GM18858 (cell line): ENCODE measurements around the gene SLC2A5.
"Not testable (repeated sequence)": the region's sequence is repeated elsewhere in the genome, so short reads cannot be mapped to it uniquely, and the experiment has no call there.

Experiments used
- ATAC-seq: cut with Tn5 transposase; IDR thresholded peaks from one replicate; pipeline ENCODE4 v1.9.1; 2021; ENCODE audit not compliant: unreplicated experiment

The SLC2A5 gene, protein sequence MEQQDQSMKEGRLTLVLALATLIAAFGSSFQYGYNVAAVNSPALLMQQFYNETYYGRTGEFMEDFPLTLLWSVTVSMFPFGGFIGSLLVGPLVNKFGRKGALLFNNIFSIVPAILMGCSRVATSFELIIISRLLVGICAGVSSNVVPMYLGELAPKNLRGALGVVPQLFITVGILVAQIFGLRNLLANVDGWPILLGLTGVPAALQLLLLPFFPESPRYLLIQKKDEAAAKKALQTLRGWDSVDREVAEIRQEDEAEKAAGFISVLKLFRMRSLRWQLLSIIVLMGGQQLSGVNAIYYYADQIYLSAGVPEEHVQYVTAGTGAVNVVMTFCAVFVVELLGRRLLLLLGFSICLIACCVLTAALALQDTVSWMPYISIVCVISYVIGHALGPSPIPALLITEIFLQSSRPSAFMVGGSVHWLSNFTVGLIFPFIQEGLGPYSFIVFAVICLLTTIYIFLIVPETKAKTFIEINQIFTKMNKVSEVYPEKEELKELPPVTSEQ

GRCh38 chr1:9069326-9070100 lies at the start of gene SLC2A5:
Gene SLC2A5, minus strand, starts transcription at chr1:9069635. Its CDS starts 99 bp downstream, at chr1:9069536.
- ATAC-seq = peak; percentile 89

- ATAC-seq = no peak
These were observed 48.8 kb upstream of the SLC2A5 start for GRCh38 chr1:9118186-9118585.

DNA sequence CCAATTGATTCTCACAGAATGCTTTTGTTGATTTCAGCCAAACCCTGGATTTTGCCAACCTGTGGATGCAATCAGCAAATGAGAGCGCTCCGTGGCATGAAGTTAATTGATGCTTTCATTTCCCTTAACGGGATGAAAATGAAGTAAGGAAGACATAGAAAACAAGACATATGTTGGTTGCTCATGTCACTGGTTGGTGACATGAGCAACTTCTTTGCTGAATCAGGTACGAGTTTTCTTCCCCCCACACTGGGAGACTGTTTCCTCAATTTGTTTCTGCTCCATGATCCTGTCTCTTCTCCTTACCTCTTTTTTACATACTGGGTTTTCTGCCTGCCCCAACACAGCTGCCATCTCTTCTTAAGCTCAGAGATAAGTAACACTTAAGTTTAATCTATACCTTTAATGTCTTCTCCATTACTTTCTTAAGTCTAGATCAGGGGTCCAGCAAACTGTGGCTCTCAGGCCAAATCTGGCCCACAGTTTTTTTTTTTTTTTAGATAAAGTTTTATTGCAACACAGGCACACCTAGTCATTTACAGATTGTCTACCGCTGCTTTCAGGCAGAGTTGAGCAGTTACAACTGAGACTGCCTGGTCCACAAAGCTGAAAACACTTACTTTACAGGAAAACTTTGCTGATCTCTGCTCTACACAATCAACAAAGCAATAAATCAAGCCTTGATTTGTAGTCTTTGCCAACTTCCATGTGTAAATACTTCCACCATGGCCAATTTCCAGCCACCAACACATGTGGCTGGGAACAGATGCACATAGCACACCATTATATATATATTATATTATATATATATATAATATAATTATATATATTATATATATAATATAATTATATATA lies 46.1 kb upstream of the SLC2A5 start:
- ATAC-seq = no peak

DNA sequence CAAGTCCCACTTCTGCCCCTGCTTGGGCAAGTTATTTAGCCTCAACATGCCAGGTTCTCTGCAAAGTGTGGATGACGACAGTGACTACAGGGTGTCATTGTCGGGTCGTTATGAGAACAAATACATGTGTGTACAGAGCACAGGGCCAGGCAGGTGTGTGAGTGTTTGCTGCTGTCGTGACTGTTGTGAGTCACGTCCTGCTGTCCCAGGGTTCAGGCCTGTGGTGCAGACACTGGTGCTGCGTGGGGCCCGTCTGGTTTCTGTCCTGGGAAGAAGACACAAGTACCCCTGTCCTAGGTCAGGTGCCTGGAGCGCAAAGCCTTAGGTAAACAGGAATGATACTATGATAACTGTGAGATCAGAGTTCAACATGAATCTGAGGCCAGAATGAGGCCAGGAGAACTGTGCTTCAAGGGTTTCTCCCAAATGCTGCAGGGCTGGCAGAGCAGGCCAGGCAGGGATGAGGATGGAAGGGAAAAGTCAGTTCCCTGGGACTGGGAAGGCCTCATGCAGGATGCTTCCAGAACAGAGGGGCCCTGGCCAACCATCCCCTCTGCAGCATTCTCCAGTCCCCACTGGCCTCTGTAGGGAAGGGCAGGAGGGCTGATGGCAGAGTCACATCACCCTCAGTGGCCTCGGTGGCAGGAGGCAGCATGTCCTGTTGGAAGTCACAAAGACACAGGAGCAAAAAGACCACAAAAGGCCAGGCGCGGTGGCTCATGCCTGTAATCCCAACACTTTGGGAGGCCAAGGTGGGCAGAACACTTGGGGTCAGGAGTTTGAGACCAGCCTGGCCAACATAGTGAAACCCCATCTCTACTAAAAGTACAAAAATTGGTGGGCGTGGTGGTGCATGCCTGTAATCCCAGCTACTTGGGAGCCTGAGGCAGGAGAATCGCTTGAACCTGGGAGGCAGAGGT lies 43.8 kb upstream of the SLC2A5 start:
- no peak for ATAC-seq

DNA sequence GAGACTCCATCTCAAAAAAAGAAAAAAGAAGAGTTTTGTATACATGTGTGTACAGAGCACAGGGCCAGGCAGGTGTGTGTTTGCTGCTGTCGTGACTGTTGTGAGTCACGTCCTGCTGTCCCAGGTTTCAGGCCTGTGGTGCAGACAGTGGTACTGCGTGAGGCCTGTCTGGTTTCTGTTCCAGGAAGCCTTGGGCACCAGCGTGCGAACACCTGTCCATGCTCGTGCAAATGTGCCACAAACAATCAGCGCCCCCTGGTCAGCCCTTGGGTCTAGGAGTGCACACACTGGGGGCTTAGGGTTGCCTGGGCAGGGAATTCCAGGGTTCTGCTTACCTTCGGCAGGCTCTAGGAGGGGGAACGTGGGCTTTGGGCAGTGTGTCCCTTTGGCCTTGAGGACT lies 42.5 kb upstream of the SLC2A5 start:
- ATAC-seq = no peak

GRCh38 chr1:9111357-9111691 lies 41.9 kb upstream of the SLC2A5 start:
- no peak for ATAC-seq

DNA sequence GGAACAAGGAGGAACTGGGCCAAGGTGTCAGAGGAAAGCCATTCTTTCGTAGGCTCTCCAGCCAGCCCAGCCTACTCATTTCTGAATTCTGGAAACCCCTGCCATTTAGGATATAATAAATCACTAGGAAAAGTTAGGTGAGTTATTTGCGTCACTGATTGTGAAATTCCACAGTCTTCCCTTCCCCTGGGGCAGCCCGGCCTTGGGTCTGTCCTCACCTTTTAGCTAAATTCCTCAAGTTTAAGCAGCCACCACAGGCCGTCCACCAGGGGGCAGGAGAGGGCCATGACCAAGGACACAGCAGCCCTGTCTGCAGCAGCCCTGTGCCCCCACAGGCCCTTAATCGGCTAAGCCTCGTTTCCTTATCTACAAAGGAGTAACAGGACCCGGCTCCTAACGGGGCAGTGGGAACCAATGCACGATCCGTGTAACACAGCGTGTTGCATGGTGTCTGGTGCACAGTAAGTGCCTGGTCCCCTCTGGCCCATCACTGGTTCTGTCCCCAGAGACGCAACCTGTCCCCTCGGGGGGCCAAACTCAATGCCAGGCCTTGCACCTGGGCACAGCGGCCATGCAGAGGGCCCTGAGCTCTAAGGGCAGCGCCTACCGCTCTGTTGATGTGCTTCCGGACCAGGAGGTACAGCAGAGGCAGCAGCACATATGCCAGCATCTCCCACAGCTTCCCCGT lies 41.4 kb upstream of the SLC2A5 start:
- no peak for ATAC-seq

DNA sequence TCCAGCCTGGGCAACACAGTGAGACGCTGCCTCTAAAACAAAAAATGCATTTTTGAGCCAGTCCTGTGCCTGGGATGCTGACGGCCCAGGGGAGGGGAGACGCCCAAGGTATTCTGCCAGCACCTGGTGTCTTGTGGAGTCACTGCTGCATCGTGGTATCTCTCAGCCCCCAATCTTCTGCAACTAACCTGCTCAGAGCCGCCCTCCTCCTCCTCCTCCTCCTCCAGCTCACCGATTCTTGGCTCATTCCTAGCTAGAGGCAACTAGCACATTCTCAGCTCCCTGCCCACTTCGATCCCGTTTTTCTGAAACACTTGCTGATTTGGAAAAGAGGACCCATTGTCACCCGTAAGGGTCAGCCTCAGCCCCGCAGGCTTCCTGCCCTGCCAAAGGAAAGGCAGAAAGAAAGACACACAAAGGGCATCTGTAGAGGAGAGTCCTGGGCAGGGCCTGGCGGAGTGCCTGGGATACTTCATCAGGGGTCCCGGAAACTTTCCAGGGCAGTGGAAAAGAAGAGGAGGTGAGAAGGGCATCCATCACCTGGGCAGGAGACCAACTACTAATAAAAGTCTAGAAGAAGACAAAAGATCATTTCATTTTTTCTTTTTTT lies 38.7 kb upstream of the SLC2A5 start:
- ATAC-seq = no peak

DNA sequence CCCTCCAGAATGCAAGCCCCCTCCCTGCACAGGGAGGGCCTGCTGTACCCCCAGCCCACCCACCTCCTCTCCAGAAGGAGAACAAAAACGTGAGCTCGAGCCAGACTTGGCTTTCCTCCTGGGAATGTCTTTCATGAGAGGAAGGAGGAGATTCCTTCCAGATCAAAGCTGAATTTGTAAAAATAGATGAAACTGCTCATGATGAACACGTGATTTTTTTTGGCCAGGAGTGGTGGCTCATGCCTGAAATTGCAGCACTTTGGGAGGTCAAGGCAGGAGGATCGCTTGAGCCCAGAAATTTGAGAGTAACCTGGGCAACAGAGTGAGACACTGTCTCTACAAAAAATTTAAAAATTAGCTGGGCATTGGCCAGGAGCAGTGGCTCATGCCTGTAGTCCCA lies 37.7 kb upstream of the SLC2A5 start:
- no peak for ATAC-seq

DNA sequence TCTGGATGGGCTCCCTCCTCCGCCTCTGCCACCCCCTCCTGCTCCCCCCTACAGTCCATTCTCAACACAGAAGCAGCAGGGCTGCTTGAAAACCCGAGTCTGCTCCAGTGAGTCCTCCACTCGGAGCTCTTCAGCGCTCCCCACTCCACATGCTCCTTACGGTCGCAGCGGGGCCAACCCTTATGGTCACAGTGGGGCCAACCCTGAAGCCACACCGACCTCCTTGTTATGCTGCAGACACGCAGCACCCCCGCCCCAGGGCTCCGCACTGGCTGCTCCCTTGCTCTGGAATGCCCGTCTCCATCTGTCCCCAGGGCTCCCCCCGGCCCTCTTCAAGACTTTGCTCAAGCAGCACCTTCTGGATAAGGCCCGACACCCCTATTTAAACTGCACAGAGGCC lies 36.9 kb upstream of the SLC2A5 start:
- no peak for ATAC-seq

- no peak for ATAC-seq
These were observed 36.0 kb upstream of the SLC2A5 start for GRCh38 chr1:9105336-9105867.

DNA sequence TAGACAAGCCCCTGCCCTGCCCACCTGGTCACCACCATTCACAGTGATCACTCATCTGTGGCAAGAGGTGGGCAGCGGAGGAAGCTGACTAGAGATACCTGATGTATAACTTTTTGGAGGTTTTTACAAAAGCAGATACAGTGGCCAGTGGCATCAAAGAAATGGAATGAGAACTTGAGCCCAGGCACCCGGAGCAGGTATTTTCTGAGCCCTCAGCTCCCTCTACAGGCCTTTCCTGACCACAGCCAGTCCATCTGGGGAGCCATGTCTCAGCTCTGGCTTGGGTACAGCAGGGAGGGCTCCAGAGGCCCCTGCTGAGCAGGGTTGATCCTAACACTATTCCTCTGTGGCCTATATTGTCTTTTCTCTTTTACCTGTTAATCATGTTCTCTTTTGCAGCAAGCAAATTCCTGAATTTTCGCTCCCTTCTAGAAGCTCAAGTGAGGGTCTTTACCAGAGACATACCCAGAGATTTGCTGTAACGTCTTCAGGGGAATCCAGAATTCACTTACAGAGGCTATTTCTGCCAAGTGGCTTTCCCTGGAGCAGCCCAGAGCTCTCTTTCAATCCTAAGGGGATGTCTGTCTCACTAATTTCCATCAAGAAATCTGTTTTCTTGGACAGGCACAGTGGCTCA lies 32.2 kb upstream of the SLC2A5 start:
- no peak for ATAC-seq

DNA sequence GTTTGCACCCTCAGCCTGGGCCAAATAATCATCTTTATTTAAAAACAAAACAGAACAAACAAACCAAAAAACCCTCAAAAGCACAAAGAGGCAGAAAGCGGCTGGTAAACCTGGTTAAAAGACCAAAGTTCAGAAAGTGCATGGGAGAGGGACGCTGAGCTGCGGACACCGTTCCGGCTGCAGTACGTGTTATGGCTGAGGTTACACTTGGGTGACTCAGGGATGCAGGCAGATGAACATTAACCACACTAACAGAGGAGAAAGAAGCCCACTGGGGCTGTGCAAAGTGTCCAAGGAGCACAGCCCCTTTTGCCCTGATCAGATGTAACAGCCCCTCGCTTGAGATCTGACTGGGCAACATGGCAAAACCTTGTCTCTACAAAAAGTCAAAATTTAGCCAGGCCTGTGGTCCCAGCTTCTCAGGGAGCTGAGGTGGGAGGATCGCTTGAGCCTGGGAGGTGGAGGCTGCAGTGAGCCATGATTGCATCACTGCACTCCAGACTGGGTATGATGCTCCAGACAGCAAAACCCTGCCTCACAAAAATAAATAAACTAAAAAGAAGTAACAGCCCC lies 31.1 kb upstream of the SLC2A5 start:
- no peak for ATAC-seq

DNA sequence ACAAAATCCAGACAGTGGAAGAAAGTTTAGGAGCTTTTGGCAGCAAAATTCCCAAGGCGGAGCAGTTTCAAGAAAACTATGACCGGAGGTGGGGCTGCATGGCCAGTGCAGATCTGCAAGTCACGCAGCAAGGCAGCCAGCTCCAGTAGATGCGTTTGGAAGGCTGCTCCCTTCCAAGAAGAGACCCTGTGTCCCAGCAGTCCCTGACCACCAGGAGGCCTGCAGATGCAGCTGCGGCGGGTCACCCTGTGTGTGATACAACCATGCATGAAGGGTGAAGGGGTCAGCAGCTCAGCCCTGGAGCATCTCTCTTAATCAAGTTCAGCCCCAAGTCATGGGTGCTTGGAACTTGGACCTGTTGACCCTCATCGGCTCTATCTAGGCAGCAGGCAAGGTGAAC lies 30.1 kb upstream of the SLC2A5 start:
- no peak for ATAC-seq

DNA sequence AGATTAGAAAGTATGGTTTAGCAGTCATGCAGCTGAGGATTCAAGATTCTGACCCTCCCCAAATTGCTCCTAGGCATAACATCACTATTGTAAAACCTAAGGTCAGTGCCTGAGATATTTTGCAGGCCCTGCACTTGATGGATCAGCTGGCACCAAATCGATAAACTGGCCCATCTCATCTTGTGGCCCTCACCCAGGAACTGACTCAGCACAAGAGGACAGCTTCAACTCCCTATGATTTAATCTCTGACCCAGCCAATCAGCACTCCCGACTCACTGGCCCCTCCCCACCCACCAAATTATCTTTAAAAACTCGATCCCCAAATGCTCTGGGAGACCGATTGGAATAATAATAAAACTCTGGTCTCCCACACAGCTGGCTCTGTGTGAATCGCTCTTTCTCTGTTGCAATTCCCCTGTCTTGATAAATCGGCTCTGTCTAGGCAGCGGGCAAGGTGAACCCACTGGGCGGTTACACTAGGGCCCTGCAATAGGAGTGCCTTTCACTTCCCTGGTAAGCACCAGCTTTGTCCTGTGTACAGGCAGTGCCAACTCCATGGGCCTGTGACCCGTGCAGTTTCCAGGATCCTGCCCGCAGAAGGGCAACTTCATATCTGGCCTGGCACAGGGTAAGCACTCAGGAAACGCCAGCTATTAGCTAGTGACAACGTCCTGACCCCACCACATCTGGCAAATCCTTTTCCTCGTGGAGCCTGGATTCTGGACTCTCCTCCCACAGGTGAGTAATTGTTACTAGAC lies 28.7 kb upstream of the SLC2A5 start:
- no peak for ATAC-seq

- ATAC-seq = no peak
These were observed 26.4 kb upstream of the SLC2A5 start for GRCh38 chr1:9095818-9096217.

GRCh38 chr1:9093996-9094595 lies 24.7 kb upstream of the SLC2A5 start:
- not testable (repeated sequence) for ATAC-seq
